Measurements from ENCODE around the gene FOXD1.
"Not testable (repeated sequence)": the region's sequence is repeated elsewhere in the genome, so short reads cannot be mapped to it uniquely, and the experiment has no call there.

FOXD1 gene

DNA sequence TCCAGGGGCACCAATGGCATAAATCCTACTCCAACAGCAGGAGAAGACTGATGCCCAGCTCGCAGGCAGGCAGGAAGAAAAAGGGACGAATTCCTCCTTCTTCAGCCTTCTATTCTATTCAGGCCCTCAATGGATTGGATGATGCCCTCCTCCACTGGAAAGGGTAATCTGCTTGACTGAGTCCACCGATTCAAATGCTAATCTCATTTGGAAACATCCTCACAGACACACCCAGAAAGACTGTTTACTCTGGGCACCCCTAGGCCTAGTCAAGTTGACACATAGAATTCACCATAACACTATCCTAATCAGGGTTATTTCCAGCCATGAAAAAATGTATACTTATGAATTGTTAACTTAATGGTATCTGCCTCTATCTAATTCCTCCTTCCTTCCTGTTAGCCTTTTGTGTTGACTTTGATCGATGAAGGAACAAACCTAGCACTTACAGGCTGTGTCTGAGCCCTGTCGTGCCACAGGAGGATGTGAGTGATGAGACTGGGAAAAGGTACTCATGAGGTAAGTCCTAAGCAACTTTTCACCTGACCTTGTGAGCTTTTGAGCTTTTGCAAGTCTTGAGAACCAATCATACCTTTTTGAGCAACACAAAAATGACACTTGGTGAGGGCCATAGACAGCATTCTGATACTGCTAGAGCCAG lies 36.5 kb downstream of the FOXD1 start:
- no peak for DNase-seq

- DNase-seq: not testable (repeated sequence)
Measured at GRCh38 chr5:73409927-73410326, 38.6 kb downstream of the FOXD1 start.

DNA sequence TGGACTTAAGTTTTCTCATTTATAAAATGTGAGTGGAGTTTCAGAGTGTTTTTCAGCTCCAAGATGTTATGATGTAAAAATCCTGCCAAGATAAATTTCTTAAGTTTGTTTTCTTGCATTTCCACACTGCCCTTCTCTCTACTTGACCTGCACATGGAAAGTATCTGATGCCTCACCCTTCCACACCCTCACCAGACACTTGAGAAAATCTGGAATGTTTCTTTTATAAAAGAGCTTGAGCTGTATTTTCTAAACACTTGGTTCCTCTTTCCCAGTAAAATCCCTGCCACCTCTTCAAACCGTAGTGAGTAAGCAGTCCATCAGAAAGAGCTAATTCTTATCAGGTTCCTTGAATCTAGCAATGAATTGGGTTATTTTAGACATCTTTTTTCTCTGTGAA lies 42.9 kb downstream of the FOXD1 start:
- no peak for DNase-seq

- DNase-seq: no peak
Measured at GRCh38 chr5:73399775-73400174, 48.8 kb downstream of the FOXD1 start.
